ENCODE data around the gene TBCE.

TBCE gene, protein sequence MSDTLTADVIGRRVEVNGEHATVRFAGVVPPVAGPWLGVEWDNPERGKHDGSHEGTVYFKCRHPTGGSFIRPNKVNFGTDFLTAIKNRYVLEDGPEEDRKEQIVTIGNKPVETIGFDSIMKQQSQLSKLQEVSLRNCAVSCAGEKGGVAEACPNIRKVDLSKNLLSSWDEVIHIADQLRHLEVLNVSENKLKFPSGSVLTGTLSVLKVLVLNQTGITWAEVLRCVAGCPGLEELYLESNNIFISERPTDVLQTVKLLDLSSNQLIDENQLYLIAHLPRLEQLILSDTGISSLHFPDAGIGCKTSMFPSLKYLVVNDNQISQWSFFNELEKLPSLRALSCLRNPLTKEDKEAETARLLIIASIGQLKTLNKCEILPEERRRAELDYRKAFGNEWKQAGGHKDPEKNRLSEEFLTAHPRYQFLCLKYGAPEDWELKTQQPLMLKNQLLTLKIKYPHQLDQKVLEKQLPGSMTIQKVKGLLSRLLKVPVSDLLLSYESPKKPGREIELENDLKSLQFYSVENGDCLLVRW

GRCh38 chr1:235367000-235367908, at the start of gene TBCE:
Gene TBCE (plus strand): TSS chr1:235367427. CDS start chr1:235380050, 12,623 bp downstream.
- H3K4me3 ChIP-seq (ENCODE audit: low read depth, low read length), result peak within 1 kb of the TSS; percentile 88
- TF ChIP-seq, protein P1, sequence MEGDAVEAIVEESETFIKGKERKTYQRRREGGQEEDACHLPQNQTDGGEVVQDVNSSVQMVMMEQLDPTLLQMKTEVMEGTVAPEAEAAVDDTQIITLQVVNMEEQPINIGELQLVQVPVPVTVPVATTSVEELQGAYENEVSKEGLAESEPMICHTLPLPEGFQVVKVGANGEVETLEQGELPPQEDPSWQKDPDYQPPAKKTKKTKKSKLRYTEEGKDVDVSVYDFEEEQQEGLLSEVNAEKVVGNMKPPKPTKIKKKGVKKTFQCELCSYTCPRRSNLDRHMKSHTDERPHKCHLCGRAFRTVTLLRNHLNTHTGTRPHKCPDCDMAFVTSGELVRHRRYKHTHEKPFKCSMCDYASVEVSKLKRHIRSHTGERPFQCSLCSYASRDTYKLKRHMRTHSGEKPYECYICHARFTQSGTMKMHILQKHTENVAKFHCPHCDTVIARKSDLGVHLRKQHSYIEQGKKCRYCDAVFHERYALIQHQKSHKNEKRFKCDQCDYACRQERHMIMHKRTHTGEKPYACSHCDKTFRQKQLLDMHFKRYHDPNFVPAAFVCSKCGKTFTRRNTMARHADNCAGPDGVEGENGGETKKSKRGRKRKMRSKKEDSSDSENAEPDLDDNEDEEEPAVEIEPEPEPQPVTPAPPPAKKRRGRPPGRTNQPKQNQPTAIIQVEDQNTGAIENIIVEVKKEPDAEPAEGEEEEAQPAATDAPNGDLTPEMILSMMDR (IDR thresholded peaks at IDR 0.05; ENCODE audit: low read depth, low read length, missing control alignments), result no peak
- DNase-seq (ENCODE audit: low read depth), result peak; percentile 90

GRCh38 chr1:235319255-235319654, 48.0 kb upstream of the TBCE start:
- DNase-seq (ENCODE audit: low read depth), result no peak
- TF ChIP-seq, protein P1 (IDR thresholded peaks at IDR 0.05; ENCODE audit: low read depth, low read length, missing control alignments), result no peak
- H3K4me3 ChIP-seq (ENCODE audit: low read depth, low read length), result no peak overlapping the region

DNA sequence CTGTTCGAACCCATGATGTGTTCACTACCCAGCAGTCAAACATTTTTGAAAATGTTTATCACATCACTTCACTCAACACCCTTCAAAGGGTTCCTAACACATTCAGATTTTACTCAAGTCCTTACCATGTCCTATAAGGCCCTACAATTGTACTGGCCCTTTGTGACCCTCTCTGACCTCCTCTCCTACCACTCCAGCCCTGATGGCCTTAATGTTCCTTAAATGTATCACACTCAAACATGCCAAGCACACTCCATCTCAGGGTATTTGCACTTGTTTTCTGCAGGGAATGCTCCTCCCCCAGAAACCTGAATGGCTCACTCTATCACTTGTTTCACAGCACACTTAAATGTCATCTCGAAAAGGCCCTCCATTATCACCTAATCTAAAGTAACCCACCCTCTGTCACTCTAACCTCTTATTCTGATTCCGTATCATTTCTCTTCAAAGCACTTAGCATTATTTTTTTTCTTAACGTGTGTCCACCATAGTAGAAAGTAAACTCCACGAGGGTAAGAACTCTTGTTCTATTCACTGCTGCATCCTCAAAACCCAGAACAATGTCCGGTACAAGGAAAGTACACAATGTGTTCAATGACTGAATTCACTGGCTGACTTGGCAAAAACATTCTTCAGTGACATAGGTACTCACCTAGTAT, 46.6 kb upstream of the TBCE start:
- no peak overlapping the region for H3K4me3 ChIP-seq (ENCODE audit: low read depth, low read length)
- no peak for DNase-seq (ENCODE audit: low read depth)
- TF ChIP-seq, protein P1 (IDR thresholded peaks at IDR 0.05; ENCODE audit: low read depth, low read length, missing control alignments), result no peak

GRCh38 chr1:235324296-235324695, 42.9 kb upstream of the TBCE start:
- no peak for DNase-seq (ENCODE audit: low read depth)
- TF ChIP-seq, protein P1 (IDR thresholded peaks at IDR 0.05; ENCODE audit: low read depth, low read length, missing control alignments), result no peak
- no peak overlapping the region; the same call in 1 of the 2 replicates for H3K4me3 ChIP-seq (ENCODE audit: low read depth, low read length)

- H3K4me3 ChIP-seq (ENCODE audit: low read depth, low read length), result no peak overlapping the region; the same call in 1 of the 2 replicates
- no peak for DNase-seq (ENCODE audit: low read depth)
- TF ChIP-seq, protein P1 (IDR thresholded peaks at IDR 0.05; ENCODE audit: low read depth, low read length, missing control alignments), result no peak
Measured at GRCh38 chr1:235325139-235325538, 42.1 kb upstream of the TBCE start.

DNA sequence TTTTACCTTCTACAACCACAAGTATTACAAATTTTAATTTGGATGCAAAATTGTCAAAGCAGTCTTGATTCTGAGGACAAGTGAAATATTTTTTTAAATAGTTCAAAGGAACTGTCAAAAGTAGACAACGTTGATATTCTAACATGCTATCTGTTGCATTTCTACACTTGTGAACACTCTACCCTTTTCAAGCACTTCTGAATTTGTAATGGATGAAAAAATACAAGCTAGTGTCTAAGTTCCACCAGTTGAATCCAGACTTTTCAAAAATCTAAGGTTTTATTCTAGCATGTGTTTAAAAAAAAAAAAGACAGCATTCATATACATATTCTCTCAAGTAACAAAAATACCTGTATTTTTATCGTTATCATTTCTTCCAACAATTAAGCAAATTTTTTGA, 41.4 kb upstream of the TBCE start:
- no peak for DNase-seq (ENCODE audit: low read depth)
- H3K4me3 ChIP-seq (ENCODE audit: low read depth, low read length), result peak overlapping the region; percentile 98; the same call in 1 of the 2 replicates
- TF ChIP-seq, protein P1 (IDR thresholded peaks at IDR 0.05; ENCODE audit: low read depth, low read length, missing control alignments), result no peak
